Esophagus muscularis mucosa (tissue), 3 donors: ENCODE measurements around the gene CLSTN1.

Experiments
- POLR2A ChIP-seq: fragments of 450-650 bp; IDR thresholded peaks from one replicate; pipeline ENCODE4 v1.6.1; 2017; ENCODE audit warnings: antibody characterized with exemption, moderate library complexity, mild to moderate bottlenecking, low read depth
- POLR2AphosphoS5 ChIP-seq, 2 donors: sonication (generic); formaldehyde crosslinking; IDR thresholded peaks; one replicate each; pipeline ENCODE4 v1.6.1; 2017; ENCODE audit warnings: antibody characterized with exemption in 2 of 2
- TF ChIP-seq, protein P1 (sequence below), 3 experiments: fragments of 200-600 bp in 2 of 3; fragments of 450-650 bp in 1 of 3; sonication (generic) in 2 of 3; IDR thresholded peaks; one replicate each; pipeline ENCODE4 v1.5.1; 2017 to 2019; ENCODE audit warnings: antibody characterized with exemption in 3 of 3, mild to moderate bottlenecking in 2 of 3, moderate library complexity in 1 of 3

DNA sequence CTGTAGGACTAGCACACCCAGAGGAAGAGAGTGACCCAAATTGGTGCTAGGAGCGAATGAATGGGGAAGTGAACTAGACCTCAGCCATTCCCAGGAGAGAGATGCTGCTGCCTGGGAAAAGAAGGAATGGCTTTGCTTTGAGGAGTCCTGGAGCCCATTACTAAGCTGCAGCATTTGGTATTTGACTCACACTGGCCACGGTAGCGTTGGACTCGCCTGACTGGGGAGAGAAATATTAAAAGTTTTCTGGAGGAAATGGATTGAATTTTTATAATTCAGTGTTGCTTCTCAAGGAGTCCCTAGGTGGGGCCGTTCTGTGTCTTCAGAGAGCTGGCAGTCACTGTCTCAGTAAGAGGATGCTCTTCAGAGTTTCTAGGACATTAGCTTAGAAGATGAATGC is 132.1 kb downstream of the CLSTN1 start:
- TF ChIP-seq POLR2A = no peak
- TF ChIP-seq, protein P1, sequence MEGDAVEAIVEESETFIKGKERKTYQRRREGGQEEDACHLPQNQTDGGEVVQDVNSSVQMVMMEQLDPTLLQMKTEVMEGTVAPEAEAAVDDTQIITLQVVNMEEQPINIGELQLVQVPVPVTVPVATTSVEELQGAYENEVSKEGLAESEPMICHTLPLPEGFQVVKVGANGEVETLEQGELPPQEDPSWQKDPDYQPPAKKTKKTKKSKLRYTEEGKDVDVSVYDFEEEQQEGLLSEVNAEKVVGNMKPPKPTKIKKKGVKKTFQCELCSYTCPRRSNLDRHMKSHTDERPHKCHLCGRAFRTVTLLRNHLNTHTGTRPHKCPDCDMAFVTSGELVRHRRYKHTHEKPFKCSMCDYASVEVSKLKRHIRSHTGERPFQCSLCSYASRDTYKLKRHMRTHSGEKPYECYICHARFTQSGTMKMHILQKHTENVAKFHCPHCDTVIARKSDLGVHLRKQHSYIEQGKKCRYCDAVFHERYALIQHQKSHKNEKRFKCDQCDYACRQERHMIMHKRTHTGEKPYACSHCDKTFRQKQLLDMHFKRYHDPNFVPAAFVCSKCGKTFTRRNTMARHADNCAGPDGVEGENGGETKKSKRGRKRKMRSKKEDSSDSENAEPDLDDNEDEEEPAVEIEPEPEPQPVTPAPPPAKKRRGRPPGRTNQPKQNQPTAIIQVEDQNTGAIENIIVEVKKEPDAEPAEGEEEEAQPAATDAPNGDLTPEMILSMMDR (IDR thresholded peaks at IDR 0.05) = no peak
- no peak for TF ChIP-seq POLR2AphosphoS5 (IDR thresholded peaks at IDR 0.05)
